Measurements from ENCODE around the gene TTYH3. TPM values are rescaled to one million over a fixed set of nuclear protein-coding genes. Genes with fewer than 3 reads are reported as not detected.

Gene TTYH3
- total RNA-seq, 6 experiments from 2014 or later: 117 to 147 (median 123) TPM

GRCh38 chr7:2649991-2650390, 18.2 kb downstream of the TTYH3 start:
- Mint-ChIP-seq H3K36me3 (ENCODE audit: low read depth) (no peaks in the 10 kb centered on the region), H3K27me3 (ENCODE audit: insufficient read depth) (no peaks in the 10 kb centered on the region; the same call in 1 of the 2 replicates), H3K9me3 (no peaks in the 10 kb centered on the region), H3K4me1 (ENCODE audit: low read depth) (peaks cover 8% of the 10 kb centered on the region), H3K4me3 (no peak overlapping the region), H3K27ac (no peak overlapping the region)
- no peak for DNase-seq
- TF ChIP-seq, protein P1, sequence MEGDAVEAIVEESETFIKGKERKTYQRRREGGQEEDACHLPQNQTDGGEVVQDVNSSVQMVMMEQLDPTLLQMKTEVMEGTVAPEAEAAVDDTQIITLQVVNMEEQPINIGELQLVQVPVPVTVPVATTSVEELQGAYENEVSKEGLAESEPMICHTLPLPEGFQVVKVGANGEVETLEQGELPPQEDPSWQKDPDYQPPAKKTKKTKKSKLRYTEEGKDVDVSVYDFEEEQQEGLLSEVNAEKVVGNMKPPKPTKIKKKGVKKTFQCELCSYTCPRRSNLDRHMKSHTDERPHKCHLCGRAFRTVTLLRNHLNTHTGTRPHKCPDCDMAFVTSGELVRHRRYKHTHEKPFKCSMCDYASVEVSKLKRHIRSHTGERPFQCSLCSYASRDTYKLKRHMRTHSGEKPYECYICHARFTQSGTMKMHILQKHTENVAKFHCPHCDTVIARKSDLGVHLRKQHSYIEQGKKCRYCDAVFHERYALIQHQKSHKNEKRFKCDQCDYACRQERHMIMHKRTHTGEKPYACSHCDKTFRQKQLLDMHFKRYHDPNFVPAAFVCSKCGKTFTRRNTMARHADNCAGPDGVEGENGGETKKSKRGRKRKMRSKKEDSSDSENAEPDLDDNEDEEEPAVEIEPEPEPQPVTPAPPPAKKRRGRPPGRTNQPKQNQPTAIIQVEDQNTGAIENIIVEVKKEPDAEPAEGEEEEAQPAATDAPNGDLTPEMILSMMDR (IDR thresholded peaks at IDR 0.05): no peak

- no peak for DNase-seq
- Mint-ChIP-seq H3K27me3 (ENCODE audit: insufficient read depth) (no peaks in the 10 kb centered on the region; the same call in 1 of the 2 replicates), H3K4me3 (no peak overlapping the region), H3K36me3 (ENCODE audit: low read depth) (no peaks in the 10 kb centered on the region), H3K27ac (no peak overlapping the region), H3K9me3 (no peaks in the 10 kb centered on the region), H3K4me1 (ENCODE audit: low read depth) (peaks cover 3% of the 10 kb centered on the region)
- TF ChIP-seq, protein P1 (IDR thresholded peaks at IDR 0.05): no peak
Measured at GRCh38 chr7:2650451-2650850, 18.7 kb downstream of the TTYH3 start.

DNA sequence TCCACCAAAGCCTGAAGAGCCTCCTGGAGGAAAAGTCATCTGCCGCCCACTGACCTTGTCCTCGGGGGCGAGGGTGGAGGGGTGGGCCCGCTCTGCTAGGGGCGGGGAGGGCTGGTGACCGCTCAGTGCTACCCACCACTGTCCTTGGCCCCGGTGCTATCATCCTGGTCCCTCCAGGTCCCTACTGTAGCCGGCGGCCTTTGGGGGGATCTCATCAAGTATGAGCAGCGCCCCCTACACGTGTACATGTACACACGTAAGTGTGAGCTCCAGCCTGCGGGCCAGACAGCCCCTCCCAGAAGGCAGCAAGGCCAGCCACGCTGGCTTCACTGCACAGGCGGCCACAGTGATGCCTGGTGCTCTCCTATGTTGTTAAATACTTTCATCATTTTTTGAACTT, 19.6 kb downstream of the TTYH3 start:
- Mint-ChIP-seq H3K9me3 (no peaks in the 10 kb centered on the region), H3K4me1 (ENCODE audit: low read depth) (no peaks in the 10 kb centered on the region), H3K27me3 (ENCODE audit: insufficient read depth) (no peaks in the 10 kb centered on the region; the same call in 1 of the 2 replicates), H3K4me3 (no peak overlapping the region), H3K27ac (no peak overlapping the region), H3K36me3 (ENCODE audit: low read depth) (no peaks in the 10 kb centered on the region)
- TF ChIP-seq, protein P1 (IDR thresholded peaks at IDR 0.05): peak; percentile 59
- no peak for DNase-seq

DNA sequence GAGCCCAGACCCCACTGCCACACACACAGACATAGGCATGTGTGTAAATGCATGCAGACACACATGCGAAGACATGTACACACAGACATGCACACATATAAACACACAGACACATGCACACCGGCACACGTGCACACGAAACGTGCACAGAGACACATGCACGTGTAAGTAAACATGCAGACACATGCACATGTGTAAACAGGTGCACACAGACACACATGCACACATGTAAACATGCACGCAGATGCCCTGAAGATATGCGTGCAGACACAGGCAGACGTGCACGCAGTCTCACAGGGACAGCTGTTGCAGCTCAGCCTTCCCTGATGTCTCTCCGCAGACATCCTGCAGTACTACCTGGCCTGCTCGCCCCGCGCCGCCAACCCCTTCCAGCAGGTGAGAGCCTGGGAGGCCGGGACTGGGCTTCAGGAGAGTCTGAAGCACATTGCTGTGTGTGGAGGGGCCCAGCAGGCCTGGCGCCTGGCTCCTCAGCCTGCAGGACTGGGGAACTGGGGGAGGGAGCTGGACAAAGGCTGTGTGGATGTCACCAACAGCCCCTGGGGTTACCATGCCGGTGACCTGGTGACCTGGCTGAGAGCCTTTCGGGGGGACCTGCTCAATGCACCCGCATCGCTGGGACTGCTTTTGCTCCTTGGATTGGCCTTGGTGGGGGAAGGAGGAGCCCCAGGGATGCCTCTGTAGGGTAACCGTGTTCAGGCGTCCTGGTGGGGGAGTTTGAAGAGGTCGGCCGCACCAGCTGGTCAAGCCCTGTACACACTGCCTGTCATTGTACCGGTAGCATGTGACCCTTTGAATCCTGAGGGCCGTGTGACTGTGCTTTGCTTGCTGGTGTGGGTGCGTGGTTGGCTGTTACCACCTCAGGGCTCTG, 20.3 kb downstream of the TTYH3 start:
- H3K27ac Mint-ChIP-seq: no peak overlapping the region

GRCh38 chr7:2652736-2653060, 20.9 kb downstream of the TTYH3 start:
- Mint-ChIP-seq H3K27ac (no peak overlapping the region), H3K4me1 (ENCODE audit: low read depth) (no peaks in the 10 kb centered on the region), H3K9me3 (no peaks in the 10 kb centered on the region), H3K4me3 (no peak overlapping the region), H3K27me3 (ENCODE audit: insufficient read depth) (no peaks in the 10 kb centered on the region; the same call in 1 of the 2 replicates), H3K36me3 (ENCODE audit: low read depth) (peaks cover 6% of the 10 kb centered on the region)
- DNase-seq: no peak
- TF ChIP-seq, protein P1 (IDR thresholded peaks at IDR 0.05): no peak

More for the DNA sequence above, 20.3 kb downstream of the TTYH3 start:
- no peak for DNase-seq
- TF ChIP-seq, protein P1 (IDR thresholded peaks at IDR 0.05): no peak
- no peaks in the 10 kb centered on the region; the same call in 1 of the 2 replicates for H3K27me3 Mint-ChIP-seq (ENCODE audit: insufficient read depth)
- no peaks in the 10 kb centered on the region for H3K9me3 Mint-ChIP-seq
- peaks cover 2% of the 10 kb centered on the region for H3K36me3 Mint-ChIP-seq (ENCODE audit: low read depth)
- no peak overlapping the region for H3K4me3 Mint-ChIP-seq
- H3K4me1 Mint-ChIP-seq (ENCODE audit: low read depth): no peaks in the 10 kb centered on the region
